ENCODE measurements around the gene ZNF524.
"Not testable (repeated sequence)": the region's sequence is repeated elsewhere in the genome, so short reads cannot be mapped to it uniquely, and the experiment has no call there.

Gene ZNF524

GRCh38 chr19:55599842-55600661 lies at the start of gene ZNF524:
Gene ZNF524, plus strand, starts transcription at chr19:55600288. Its CDS starts 1,825 bp downstream, at chr19:55602113.
- H3K27ac ChIP-seq = peak within 1 kb of the TSS; percentile 92
- DNase-seq (ENCODE audit: low read depth, low spot score) = peak; percentile 55

GRCh38 chr19:55550321-55550650 lies 49.8 kb upstream of the ZNF524 start:
- peak overlapping the region; percentile 93 for H3K27ac ChIP-seq
- DNase-seq (ENCODE audit: low read depth, low spot score) = no peak

GRCh38 chr19:55552206-55552605 lies 47.9 kb upstream of the ZNF524 start:
- DNase-seq (ENCODE audit: low read depth, low spot score) = peak; percentile 12
- no peak overlapping the region for H3K27ac ChIP-seq

- DNase-seq (ENCODE audit: low read depth, low spot score) = no peak
- H3K27ac ChIP-seq = no peak overlapping the region
These were observed 47.5 kb upstream of the ZNF524 start for GRCh38 chr19:55552620-55553019.

GRCh38 chr19:55553217-55554182 lies 46.6 kb upstream of the ZNF524 start:
- no peak for DNase-seq (ENCODE audit: low read depth, low spot score)
- no peak overlapping the region for H3K27ac ChIP-seq

- DNase-seq (ENCODE audit: low read depth, low spot score) = no peak
- no peak overlapping the region for H3K27ac ChIP-seq
These were observed 45.8 kb upstream of the ZNF524 start for GRCh38 chr19:55554302-55554701.

- no peak for DNase-seq (ENCODE audit: low read depth, low spot score)
- no peak overlapping the region for H3K27ac ChIP-seq
These were observed 45.3 kb upstream of the ZNF524 start for GRCh38 chr19:55554741-55555152.

- no peak for DNase-seq (ENCODE audit: low read depth, low spot score)
- no peak overlapping the region for H3K27ac ChIP-seq
These were observed 40.4 kb upstream of the ZNF524 start for GRCh38 chr19:55559684-55560083.

- H3K27ac ChIP-seq = no peak overlapping the region
- DNase-seq (ENCODE audit: low read depth, low spot score) = no peak
These were observed 36.8 kb upstream of the ZNF524 start for GRCh38 chr19:55563261-55563690.

- H3K27ac ChIP-seq = no peak overlapping the region
- DNase-seq (ENCODE audit: low read depth, low spot score) = no peak
These were observed 33.3 kb upstream of the ZNF524 start for GRCh38 chr19:55566823-55567222.

GRCh38 chr19:55567708-55568328 lies 32.3 kb upstream of the ZNF524 start:
- no peak for DNase-seq (ENCODE audit: low read depth, low spot score)

GRCh38 chr19:55569477-55569876 lies 30.6 kb upstream of the ZNF524 start:
- H3K27ac ChIP-seq; DNase-seq (ENCODE audit: low read depth, low spot score): not testable (repeated sequence)

More at GRCh38 chr19:55567708-55568328, 32.3 kb upstream of the ZNF524 start:
- no peak overlapping the region for H3K27ac ChIP-seq

GRCh38 chr19:55573929-55574328 lies 26.2 kb upstream of the ZNF524 start:
- DNase-seq (ENCODE audit: low read depth, low spot score); H3K27ac ChIP-seq: not testable (repeated sequence)

- no peak overlapping the region for H3K27ac ChIP-seq
- no peak for DNase-seq (ENCODE audit: low read depth, low spot score)
These were observed 23.3 kb upstream of the ZNF524 start for GRCh38 chr19:55576746-55577145.

- no peak overlapping the region for H3K27ac ChIP-seq
- DNase-seq (ENCODE audit: low read depth, low spot score) = no peak
These were observed 21.9 kb upstream of the ZNF524 start for GRCh38 chr19:55578031-55578760.

- DNase-seq (ENCODE audit: low read depth, low spot score) = no peak
- H3K27ac ChIP-seq = no peak overlapping the region
These were observed 21.0 kb upstream of the ZNF524 start for GRCh38 chr19:55578761-55579747.

- no peak for DNase-seq (ENCODE audit: low read depth, low spot score)
- H3K27ac ChIP-seq = peak overlapping the region; percentile 66
These were observed 20.1 kb upstream of the ZNF524 start for GRCh38 chr19:55579766-55580621.

GRCh38 chr19:55580628-55581144 lies 19.4 kb upstream of the ZNF524 start, which contains the start of gene ZNF579:
Gene ZNF579, minus strand, starts transcription at chr19:55580848. Its CDS starts 1,209 bp downstream, at chr19:55579639.
- peak; percentile 36 for DNase-seq (ENCODE audit: low read depth, low spot score)
- peak within 1 kb of the TSS; percentile 66 for H3K27ac ChIP-seq
